Epidermal melanocyte (primary cell): ENCODE results near the gene MYO16.
"Not testable (repeated sequence)": the region's sequence is repeated elsewhere in the genome, so short reads cannot be mapped to it uniquely, and the experiment has no call there.

Source experiments
- DNase-seq: peaks from one replicate; pipeline ENCODE4 v3.0.0; 2011; ENCODE audit warnings: low spot score; ENCODE audit not compliant: insufficient read length

MYO16 gene

GRCh38 chr13:109180905-109181425 lies 551.6 kb downstream of the MYO16 start:
- DNase-seq = peak; percentile 72

- no peak for DNase-seq
Measured at GRCh38 chr13:109182777-109183465, 553.5 kb downstream of the MYO16 start.

GRCh38 chr13:109191413-109191812 lies 562.0 kb downstream of the MYO16 start:
- no peak for DNase-seq

GRCh38 chr13:109192306-109192705 lies 562.9 kb downstream of the MYO16 start:
- DNase-seq = no peak

GRCh38 chr13:109196948-109197347 lies 567.5 kb downstream of the MYO16 start:
- no peak for DNase-seq

GRCh38 chr13:109198585-109198984 lies 569.2 kb downstream of the MYO16 start:
- no peak for DNase-seq

- DNase-seq = no peak
Measured at GRCh38 chr13:109199280-109199679, 569.9 kb downstream of the MYO16 start.

GRCh38 chr13:109200556-109200955 lies 571.1 kb downstream of the MYO16 start:
- DNase-seq = no peak

GRCh38 chr13:109203587-109203986 lies 574.2 kb downstream of the MYO16 start:
- DNase-seq = no peak

GRCh38 chr13:109204252-109204651 lies 574.8 kb downstream of the MYO16 start:
- no peak for DNase-seq

- no peak for DNase-seq
Measured at GRCh38 chr13:109204657-109205056, 575.2 kb downstream of the MYO16 start.

- DNase-seq = no peak
Measured at GRCh38 chr13:109205315-109205714, 575.9 kb downstream of the MYO16 start.

- DNase-seq = no peak
Measured at GRCh38 chr13:109206616-109207015, 577.2 kb downstream of the MYO16 start.

- DNase-seq = no peak
Measured at GRCh38 chr13:109207622-109208021, 578.2 kb downstream of the MYO16 start.

- no peak for DNase-seq
Measured at GRCh38 chr13:109208522-109208921, 579.1 kb downstream of the MYO16 start.

GRCh38 chr13:109209526-109209925 lies 580.1 kb downstream of the MYO16 start:
- DNase-seq = no peak

GRCh38 chr13:109211616-109212015 lies 582.2 kb downstream of the MYO16 start:
- no peak for DNase-seq

GRCh38 chr13:109212650-109213049 lies 583.2 kb downstream of the MYO16 start:
- DNase-seq = no peak

GRCh38 chr13:109213714-109214113 lies 584.3 kb downstream of the MYO16 start:
- no peak for DNase-seq

GRCh38 chr13:109214393-109214792 lies 585.0 kb downstream of the MYO16 start:
- DNase-seq = no peak

- no peak for DNase-seq
Measured at GRCh38 chr13:109215377-109215776, 586.0 kb downstream of the MYO16 start.

- not testable (repeated sequence) for DNase-seq
Measured at GRCh38 chr13:109217510-109217909, 588.1 kb downstream of the MYO16 start.

GRCh38 chr13:109220631-109221030 lies 591.2 kb downstream of the MYO16 start:
- DNase-seq = no peak
